Measurements from ENCODE around the gene ARHGAP9.

The ARHGAP9 gene

DNA sequence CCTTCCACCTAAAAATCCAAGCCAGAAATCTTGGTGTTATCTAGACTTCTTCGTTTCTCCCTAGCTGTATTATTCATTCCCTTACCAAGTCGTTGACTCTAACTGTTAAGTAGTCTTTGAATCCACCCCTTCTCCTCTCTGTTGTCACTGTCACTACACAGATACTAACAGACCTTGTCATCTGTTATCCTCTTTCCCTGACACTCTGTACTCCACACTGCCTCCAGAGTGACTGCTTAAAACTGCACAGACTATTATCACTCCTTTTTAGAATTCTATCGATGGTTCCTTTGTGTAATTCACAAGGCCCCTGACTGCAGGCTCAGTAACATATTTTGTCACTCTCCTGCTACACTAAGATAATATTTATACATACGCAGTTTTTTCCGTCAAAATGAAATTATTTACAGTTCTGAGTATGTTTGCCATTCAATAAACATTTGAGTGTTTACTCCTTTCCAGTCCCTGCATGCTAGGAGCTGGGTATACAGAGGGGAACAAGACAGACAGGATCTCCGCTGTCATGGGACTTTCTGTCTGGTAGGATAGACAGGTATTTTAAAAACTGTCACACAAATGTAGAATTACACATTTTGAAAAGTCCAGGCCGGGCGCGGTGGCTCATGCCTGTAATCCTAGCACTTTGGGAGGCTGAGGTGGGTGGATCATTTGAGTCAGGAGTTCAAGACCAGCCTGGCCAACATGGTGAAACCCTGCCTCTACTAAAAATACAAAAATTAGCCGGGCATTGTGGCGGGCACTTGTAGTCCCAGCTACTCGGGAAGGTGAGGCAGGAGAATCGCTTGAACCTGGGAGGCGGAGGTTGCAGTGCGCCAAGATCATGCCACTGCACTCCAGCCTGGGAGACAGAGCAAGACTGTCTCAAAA is 12.0 kb upstream of the ARHGAP9 start:
- DNase-seq (ENCODE audit: low read depth) = no peak

DNA sequence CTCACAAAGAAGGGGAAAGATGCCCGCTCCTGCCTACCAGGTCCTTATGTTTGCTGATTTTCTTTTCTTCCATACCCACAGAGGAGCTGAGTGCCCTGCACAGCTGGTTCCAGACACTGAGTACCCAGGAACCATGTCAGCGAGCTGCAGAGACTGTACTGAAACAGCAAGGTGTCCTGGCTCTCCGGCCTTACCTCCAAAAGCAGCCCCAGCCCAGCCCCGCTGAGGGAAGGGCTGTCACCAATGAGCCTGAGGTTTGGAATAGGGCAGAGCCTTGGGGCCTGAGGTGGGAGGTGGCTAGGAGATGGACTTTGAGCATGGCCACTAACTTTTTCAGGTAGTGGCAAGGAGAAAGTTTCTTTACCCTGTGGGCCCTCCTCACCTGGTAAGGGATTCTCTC is 10.5 kb upstream of the ARHGAP9 start:
- DNase-seq (ENCODE audit: low read depth) = no peak

DNA sequence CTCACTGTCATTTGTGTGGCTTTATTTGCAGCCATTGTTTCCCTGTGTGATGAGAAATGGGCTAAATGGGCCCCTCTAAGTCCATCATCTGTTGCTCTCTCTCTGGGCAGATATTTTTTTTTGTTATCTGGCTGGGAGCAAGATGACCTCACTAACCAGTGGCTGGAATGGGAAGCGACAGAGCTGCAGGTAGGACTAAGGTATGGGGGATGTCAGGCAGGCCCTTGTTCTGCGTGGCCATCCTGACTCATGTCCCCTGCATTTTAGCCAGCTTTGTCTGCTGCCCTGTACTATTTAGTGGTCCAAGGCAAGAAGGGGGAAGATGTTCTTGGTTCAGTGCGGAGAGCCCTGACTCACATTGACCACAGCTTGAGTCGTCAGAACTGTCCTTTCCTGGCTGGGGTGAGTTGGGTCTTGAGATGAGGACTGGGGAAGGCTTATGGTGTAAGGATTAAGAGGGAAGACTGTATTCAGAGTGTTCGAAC is 9.5 kb upstream of the ARHGAP9 start:
- no peak for DNase-seq (ENCODE audit: low read depth)

DNA sequence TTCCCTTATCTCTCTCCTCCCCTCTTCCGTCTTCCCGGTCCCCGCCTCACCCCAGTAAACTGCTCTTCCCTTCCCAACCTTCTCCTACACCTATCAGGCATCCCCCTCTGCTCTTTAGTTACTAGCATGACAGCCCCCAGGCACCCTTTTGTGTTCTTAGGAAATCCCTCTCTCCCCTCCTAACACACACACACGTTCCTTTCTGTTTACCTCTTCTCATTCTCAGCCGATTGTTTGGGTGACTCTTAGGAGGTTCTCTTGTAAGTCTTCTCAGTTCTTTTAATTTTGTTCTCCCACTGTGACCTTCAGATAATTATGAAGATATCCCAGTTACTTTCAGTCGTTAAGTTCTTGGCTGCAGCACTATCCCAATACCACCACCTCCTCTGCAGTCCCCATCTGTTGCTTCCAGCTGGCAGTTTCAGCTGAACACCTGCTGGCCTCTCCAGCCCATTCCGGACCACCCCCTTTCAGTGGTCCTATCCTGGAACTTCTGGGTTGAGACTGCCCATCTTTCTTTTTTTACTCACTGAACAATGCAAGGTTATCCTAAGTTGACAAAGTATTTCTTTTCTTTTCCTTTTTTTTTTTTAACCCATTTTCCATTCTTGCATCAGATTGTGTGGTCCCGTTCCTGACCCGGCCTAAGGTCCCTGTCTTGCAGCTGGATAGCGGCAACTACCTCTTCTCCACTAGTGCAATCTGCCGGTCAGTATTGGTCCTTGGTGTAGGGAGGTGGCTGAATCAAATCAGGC is 8.9 kb upstream of the ARHGAP9 start:
- no peak for DNase-seq (ENCODE audit: low read depth)

DNA sequence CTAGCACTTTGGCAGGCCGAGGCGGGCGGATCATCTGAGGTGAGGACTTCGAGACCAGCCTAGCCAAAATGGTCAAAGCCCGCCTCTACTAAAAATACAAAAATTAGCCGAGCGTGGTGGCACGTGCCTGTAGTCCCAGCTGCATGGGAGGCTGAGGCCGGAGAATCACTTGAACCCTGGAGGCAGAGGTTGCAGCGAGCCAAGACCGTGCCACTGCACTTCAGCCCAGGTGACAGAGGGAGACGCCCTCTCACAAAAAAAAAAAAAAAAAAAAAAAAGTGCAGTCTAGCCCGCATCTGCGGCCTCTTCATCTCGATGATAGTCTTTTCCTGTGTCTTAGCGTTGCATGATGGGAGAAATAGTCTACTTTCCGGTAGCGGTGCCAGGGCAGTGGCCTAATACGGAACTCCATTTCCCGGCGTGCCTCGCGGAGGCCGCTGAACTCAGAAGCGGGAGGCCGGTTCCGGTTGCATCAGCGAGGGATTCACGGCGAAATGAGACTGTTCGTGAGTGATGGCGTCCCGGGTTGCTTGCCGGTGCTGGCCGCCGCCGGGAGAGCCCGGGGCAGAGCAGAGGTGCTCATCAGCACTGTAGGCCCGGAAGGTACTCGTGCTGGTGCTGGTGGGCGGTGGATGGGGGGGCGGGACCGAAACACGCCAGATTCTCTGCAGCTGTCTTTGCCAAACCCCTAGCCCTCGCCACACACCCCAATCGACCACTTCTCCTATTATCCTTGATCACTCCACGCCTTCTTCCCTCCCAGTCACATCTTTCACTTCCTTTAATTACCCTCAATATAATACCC is 8.1 kb upstream of the ARHGAP9 start, which contains the start of gene MARS1:
Gene MARS1 (plus strand): TSS at position 472 of the 805 bp plus-strand sequence. CDS start 23 bp downstream, at position 495.
- DNase-seq (ENCODE audit: low read depth) = peak; percentile 89

DNA sequence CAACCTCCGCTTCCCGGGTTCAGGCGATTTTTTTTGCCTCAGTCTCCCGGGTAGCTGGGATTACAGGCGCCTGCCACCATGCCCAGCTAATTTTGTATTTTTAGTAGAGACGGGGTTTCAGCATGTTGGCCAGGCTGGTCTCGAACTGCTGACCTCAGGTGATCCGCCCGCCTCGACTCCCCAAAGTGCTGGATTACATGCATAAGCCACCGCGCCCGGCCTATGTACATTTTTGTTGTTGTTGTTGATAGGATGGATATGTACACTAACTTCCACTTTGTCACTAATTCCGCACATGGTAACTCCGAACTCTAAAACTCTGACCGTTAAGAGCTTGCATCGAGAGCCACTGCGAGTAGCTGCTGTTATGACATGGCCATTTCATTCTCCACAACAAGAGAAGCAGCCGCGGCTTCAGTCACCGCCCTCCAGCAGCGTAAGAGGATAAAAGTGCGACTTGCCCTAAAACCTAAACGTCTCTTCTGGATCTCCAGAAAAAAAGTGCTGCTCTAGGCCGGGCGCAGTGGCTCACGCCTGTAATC is 7.5 kb upstream of the ARHGAP9 start:
- DNase-seq (ENCODE audit: low read depth) = no peak

DNA sequence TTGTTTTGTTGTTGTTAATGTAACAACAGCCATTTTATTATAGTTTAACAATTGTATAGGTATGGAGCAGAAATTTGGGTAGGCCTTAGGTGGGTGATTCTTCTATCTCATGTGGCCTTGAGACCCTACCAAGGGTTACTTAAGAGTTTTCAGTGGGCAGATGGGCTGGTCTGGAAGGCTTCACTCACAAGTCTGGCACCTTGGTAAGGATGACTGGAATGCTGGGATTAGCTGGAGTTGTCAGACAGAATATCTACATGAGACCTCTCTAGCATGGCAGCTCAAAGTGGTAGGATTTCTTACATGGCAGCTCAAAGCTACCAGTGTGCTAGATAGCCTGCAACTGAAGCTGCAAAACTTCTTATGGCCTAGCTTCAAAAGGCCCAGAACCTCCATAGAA is 6.0 kb upstream of the ARHGAP9 start:
- no peak for DNase-seq (ENCODE audit: low read depth)

DNA sequence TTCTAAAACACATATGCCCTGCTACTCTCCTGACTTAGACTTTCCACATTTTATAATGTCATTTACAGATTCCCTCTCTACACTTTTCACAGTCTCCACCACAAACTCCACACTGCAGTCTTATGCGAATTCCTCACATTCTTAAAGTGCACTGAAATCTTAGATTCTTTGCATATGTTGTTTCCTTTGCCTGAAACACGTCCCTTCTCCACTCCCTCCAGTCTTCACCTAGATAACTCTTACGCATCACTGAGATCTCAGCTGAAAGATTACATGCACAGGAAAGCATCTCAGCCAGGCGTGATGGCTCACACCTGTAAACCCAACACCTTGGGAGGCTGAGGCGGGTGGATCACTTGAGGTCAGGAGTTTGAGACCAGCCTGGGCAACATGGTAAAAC is 3.8 kb upstream of the ARHGAP9 start:
- no peak for DNase-seq (ENCODE audit: low read depth)

DNA sequence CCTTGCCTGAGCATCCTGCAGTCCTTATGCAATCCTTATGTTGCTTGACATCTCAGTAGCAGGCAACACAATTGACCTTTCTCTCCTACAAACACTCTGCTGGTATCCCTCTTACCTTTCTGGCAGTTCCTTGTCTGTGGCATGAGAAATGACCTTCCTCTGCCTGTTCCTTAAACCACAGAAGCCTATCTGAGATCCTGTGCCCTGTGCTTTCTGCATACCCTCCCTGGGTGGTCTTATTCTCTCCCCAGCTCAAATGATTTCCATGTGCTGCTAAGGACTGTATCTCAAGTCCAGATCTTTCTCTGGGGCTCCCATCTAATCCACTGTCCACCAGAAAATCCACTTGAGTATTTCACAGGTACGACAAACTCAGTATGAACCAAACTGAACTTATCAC is 2.0 kb upstream of the ARHGAP9 start:
- DNase-seq (ENCODE audit: low read depth) = no peak

DNA sequence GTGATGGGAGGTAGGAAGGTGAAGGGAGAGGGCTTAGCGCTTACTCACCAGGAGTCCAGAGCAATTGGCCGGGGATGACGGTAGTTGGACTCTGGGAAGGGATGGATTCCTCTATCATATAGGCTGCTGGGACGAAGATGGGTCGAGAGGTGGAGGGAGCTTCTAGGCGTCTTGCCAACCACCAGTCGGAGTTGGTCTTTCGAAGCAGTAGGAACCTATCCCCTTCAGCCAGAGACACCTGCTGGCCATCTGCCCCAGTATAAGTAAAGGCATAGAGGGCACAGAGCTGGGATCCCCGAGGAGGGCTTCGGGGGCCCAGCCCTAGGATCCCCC is 657 bp downstream of the ARHGAP9 start:
- no peak for DNase-seq (ENCODE audit: low read depth)

DNA sequence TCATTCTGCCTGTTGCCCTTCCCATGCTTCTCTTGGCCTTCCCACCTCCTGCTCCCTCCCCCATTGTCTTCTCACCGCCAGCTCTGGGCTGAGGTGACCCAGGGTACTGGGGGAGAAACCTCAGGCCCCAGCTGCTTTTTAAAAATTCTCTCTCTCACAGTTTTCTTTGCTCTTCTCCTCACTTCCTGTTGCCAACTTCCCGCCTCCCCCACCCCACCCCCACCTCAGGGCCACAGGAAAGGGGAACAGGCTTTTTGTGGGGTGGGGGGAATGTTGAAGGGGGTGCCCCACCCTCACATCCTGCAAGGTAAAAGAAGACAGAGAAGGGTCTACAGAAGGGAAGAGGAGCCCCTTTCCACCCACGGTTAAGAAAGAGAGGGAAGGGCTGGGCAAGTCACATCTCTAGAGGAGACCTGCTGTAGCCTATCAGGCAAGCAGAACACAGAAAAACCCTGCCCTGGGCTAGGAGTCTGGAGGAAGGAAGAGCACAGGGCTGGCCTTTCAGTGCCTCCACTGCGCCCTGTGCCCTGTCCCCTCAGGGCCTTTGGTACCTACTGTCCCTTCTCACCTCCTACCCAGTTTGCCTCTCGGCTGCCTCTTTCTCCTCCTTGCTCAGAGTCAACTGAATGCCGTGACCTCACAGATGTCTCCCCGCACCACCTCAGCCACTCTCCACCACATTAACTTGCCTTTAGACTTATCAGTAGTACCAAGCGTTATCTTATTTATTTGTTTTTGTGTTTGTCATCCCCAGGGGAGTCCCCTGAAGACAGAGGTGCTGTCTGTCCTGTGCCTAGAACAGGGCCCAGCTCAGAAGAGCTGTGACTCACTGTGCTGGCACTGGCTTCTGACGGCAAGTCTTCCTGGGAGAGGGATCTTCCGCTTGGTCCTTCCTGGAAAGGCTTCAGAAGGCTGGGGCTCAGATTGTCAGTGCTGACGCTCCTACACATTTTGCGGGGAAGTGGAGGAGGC is 1.7 kb downstream of the ARHGAP9 start:
- DNase-seq (ENCODE audit: low read depth) = no peak

DNA sequence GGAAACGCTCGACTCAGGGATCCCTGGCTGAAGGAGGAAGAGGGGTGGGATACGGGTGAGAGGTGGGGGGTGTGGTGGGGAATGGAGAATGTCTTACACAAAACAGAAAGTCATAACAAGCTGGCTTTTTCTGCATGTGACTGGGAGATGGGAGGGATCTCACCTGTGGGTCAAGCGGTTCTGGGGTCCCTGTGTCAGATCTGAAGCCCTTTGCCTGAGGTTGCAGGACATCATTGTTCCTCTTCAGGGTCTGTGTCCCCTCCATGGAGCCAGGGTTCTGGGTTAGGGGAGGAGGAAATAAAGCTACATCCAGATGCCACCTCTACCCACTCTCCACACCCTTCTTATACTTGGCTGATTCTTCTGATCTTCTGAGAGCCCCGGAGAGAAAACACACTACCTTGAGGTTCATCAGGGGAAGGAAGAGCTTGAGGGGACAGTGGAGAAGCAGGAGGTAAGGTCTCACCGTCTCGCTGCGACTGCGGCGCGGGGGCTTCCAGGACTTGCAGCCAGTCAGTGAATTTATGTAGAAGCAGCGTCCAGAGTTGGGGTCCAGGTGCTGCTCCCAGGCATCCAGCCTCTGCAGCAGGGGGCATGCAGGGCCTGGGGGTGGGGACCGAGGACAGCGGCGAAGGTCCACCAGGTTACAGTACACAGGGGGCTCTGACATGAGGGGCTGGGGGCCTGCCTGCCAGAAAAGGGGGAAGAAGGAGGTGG is 2.5 kb downstream of the ARHGAP9 start:
- no peak for DNase-seq (ENCODE audit: low read depth)

DNA sequence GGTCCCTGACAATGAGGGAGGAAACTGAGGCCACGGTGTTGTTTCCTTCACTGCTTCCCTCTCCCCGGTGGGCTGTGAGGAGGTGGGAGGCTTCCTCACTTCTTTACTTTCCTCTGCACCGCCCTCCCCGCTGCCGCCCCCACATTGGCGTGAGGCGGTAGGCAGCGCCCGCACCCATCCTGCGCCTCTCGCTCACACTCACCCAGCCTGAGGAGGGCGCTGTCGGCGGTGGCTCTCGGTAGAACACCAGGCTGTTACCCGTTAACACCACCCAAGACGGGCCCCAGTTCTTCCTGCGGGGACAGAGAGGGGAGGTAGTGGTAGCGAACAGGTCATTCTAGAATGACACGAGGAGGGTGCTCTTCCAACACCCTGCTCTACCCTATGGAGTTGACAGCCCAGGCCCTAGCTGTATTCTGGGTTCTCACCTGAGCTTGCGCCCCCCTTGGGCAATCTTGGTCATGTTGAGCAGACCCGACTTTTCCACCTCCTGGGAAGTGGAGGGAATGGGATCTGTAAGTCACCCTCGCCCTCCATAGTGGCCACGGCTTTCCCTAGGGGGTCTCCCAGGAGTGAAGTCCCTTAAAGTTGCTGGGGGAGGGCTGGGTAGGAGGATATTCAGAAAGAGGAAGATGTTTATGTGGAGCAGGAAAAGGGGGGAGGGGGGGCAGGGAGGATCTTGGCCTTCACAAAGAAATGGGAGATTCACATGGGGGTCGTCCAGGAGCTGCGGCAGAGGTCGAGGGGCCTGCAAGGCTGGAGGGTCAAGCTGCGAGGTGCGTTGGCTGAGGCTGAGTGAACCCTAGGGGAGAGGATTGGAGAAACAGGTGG is 3.3 kb downstream of the ARHGAP9 start:
- DNase-seq (ENCODE audit: low read depth) = peak; percentile 79

DNA sequence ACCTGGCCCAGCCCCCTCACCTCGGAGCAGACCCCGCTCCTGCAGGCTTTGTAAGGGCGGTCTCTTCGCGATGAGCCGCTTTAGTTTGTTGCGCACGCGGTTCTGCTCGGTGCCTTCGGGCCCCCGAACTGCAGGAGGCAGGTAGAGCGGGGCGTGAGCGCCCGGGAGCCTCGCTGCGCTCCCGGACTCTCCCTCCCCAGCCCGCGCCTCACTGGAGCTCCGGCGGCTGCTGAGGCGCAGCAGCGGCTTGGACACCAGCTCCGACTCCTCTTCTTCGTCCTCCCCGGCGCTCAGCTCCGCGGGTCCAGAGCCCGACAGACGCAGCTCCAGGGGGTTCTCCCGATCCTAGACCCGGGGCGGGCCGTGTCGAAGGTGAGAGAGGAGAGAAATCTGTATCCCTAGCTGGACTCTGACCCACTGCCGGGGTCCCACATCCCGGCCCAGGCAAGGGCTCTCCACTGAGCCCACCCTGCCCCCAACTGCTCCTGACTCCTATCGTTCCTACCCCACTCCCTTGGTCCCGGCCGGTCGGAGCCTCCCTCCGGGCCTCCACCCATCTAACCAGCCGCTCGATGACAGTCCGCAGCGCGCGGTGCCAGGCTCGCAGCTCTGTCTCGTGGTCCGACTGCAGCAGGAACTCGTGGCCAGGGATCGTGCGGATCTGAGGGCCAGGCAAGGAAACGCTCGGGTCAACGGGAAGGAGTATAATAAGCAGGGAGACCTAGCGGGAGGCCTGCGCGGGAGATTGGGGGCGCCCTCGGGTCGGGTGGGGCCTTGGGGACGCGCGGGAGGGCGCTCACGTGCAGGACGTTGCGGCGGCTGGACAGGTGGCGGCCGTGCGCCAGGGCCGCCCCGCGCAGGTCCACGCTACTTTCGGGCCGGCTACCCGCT is 4.2 kb downstream of the ARHGAP9 start:
- DNase-seq (ENCODE audit: low read depth) = no peak

DNA sequence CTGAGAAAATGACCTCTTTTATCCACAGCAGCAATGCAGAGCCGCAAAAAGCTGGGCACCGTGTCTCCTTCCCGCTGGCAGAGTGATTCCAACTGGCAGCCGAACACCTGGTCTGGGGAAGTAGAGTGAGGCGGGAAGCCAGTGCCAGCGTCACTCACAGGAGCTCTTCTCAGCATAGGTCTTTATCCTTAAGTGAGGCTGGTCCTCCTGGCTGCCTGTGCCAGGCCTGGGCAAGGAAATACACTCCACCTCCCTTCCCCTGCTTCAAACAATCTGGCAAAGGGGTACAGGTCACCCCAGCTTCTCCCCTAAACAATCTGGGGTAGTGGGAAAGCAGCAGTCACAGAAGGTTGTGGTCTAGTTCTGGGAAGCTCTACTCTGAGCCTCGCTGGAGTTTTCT is 4.8 kb downstream of the ARHGAP9 start:
- DNase-seq (ENCODE audit: low read depth) = no peak

DNA sequence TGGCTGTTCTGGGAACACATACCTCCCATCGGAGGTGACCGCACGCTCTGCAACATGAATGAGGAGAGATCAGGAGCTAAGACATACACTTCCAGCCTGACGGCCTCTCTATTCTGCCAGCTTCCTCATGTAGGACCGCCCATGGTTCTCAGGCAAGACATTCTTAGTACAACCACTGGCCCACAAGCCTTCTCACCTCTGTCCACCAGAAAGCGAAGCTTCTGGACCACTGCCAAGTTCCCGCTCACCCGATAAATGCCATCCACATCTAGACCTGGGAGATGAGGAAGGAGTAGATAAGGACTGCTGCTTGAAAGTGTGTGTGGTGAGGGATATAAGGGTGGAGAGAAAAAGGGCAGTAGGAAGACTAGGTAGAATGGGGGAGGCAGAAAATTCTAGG is 5.2 kb downstream of the ARHGAP9 start:
- no peak for DNase-seq (ENCODE audit: low read depth)

DNA sequence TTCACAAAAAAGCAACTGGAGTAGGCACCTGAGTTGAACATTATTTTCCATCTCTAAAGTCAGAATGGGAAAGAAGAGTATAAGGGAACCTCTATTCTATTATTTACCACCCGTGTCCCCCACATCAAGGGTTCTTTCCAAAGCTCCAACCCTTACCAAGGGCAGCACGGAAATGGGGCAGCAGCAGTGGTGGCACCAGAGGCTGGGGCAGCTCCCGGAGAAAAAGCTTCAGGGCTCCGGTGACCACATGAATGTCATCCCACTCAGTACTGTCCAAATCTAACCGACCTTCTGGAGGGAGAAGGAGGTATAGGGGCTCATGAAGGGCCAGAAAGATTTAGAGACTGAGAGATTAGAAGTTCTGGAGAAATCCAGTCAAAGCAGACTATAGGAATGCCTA is 5.8 kb downstream of the ARHGAP9 start:
- DNase-seq (ENCODE audit: low read depth) = no peak

DNA sequence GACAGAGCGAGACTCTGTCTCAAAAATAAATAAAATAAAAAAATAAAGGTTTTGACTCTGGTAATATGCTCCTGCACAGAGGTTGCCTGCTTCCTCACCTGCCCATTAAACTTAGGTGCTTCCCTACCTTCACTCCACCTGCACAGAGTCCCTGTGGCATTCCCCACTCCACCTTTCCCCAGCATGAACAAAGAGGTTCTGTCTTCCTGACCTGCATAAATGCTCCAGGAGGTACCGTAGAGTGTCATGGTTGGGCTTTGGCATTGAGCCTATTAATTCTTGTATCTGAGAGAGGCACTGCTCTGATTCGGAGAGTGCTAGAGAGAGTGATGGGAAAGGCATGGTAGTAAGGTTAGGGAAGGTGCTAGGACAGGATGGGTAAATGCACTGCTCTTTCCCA is 6.3 kb downstream of the ARHGAP9 start:
- no peak for DNase-seq (ENCODE audit: low read depth)
